ENCODE measurements around the gene USP9X.

The USP9X gene

DNA sequence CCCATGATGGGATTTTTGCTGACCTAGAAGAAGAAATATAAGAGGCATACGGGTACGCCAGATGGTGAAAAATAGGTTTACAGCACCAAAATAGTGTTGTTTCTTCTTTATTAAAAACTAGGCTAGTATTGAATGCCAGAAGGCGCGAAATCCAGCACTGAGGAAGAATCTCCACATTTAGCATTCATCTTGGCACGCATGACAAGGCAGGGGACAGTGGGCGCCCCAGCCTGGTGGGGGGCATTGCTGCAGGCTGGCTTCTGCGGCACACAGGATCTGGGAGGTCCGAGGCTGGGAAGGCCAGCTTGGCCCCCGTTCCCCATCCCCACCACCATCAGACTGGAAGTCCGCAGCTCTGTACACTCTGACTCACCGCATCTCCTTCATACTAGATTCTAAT is 173.0 kb downstream of the USP9X start:
- H3K4me1 Mint-ChIP-seq, result no peaks in the 10 kb centered on the region
- TF ChIP-seq, protein P1, sequence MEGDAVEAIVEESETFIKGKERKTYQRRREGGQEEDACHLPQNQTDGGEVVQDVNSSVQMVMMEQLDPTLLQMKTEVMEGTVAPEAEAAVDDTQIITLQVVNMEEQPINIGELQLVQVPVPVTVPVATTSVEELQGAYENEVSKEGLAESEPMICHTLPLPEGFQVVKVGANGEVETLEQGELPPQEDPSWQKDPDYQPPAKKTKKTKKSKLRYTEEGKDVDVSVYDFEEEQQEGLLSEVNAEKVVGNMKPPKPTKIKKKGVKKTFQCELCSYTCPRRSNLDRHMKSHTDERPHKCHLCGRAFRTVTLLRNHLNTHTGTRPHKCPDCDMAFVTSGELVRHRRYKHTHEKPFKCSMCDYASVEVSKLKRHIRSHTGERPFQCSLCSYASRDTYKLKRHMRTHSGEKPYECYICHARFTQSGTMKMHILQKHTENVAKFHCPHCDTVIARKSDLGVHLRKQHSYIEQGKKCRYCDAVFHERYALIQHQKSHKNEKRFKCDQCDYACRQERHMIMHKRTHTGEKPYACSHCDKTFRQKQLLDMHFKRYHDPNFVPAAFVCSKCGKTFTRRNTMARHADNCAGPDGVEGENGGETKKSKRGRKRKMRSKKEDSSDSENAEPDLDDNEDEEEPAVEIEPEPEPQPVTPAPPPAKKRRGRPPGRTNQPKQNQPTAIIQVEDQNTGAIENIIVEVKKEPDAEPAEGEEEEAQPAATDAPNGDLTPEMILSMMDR (IDR thresholded peaks at IDR 0.05; ENCODE audit: unreplicated experiment in 3 of 3), result no peak
- H3K9me3 Mint-ChIP-seq, result peaks cover 16% of the 10 kb centered on the region
- H3K27ac Mint-ChIP-seq, result no peak overlapping the region
- no peaks in the 10 kb centered on the region for H3K27me3 Mint-ChIP-seq (ENCODE audit: low read depth)
- no peak overlapping the region for H3K4me3 Mint-ChIP-seq
- H3K36me3 Mint-ChIP-seq (ENCODE audit: low read depth), result no peaks in the 10 kb centered on the region

DNA sequence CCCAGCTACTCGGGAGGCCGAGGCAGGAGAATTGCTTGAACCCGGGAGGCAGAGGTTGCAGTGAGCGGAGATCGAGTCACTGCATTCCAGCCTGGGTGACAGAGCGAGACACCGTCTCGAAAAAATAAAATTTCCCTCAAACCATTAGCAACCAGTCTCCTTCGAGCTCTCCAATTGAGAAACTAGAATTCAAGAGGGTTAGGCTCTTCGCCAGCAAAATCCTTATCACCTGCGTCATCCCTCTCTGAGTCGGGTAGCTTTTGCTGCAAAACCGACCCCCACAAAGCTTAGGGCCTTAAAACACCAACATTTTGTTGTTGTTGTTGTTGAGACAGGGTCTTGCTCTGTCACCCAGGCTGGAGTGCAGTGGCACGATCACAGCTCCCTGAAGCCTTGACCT is 173.6 kb downstream of the USP9X start:
- TF ChIP-seq, protein P1 (IDR thresholded peaks at IDR 0.05; ENCODE audit: unreplicated experiment in 3 of 3), result no peak
- Mint-ChIP-seq H3K27me3 (ENCODE audit: low read depth) (no peaks in the 10 kb centered on the region), H3K36me3 (ENCODE audit: low read depth) (no peaks in the 10 kb centered on the region), H3K9me3 (peaks cover 16% of the 10 kb centered on the region), H3K4me3 (no peak overlapping the region), H3K4me1 (no peaks in the 10 kb centered on the region), H3K27ac (no peak overlapping the region)

DNA sequence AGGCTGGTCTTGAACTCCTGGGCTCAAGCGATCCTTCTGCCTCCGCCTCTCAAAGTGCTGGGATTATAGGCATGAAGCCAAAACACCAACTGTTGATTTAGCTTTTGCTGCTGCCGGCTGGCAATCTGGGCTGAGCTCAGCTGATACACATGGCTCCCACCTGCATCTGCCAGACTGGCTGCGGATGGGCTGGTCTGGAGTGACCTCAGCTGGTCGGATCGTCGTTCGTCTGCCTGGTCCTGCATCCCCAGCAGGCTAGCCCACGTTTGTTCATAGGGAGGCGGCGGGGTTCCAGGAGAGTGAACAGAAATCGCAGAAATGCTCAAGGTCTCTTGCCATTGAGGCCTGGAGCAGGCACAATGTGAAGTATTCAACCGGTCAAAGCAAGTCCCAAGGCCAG is 174.3 kb downstream of the USP9X start:
- H3K27ac Mint-ChIP-seq, result no peak overlapping the region
- H3K36me3 Mint-ChIP-seq (ENCODE audit: low read depth), result no peaks in the 10 kb centered on the region
- H3K4me1 Mint-ChIP-seq, result no peaks in the 10 kb centered on the region
- TF ChIP-seq, protein P1 (IDR thresholded peaks at IDR 0.05; ENCODE audit: unreplicated experiment in 3 of 3), result no peak
- H3K9me3 Mint-ChIP-seq, result peaks cover 16% of the 10 kb centered on the region
- H3K27me3 Mint-ChIP-seq (ENCODE audit: low read depth), result no peaks in the 10 kb centered on the region
- no peak overlapping the region for H3K4me3 Mint-ChIP-seq

DNA sequence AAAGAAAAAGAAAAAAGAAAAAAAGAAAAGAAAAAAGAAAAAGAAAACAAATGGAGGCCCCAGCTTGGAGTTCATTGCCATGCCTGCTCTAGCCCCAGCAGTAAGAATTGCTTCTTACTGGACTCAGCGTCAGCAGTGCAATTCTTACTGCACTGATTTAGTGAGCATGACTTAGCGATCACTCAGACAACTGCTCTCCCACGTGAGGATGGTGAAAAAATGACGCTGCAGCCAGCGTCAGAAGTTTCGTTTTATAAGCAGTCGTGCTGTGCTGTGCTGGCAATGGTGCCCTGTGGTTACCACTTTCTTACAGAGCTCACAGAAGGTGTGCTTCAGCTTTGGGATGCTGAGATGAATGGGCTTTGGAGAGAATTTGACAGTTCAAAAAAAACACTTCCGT is 180.4 kb downstream of the USP9X start:
- Mint-ChIP-seq H3K9me3 (peaks cover 16% of the 10 kb centered on the region), H3K36me3 (ENCODE audit: low read depth) (no peaks in the 10 kb centered on the region), H3K4me3 (no peak overlapping the region), H3K27ac (no peak overlapping the region), H3K4me1 (no peaks in the 10 kb centered on the region), H3K27me3 (ENCODE audit: low read depth) (no peaks in the 10 kb centered on the region)
- TF ChIP-seq, protein P1 (IDR thresholded peaks at IDR 0.05; ENCODE audit: unreplicated experiment in 3 of 3), result no peak

DNA sequence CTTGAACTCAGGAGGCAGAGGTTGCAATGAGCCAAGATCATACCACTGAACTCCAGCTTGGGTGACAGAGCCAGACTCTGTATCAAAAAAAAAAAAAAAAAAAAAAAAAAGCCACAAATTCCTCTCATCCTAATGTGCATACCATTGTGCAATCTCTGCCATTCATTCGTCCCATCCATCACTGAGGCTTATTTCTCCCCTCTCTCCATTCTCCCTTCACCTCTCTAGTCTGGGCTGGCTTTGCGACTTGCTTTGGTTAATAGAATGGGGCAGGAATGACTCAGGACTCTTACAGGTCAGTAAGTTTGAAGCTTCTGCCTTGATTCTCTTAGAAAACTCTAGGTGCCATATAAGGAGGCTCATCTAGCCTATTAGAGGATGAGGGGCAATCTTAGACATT is 188.4 kb downstream of the USP9X start:
- Mint-ChIP-seq H3K27me3 (ENCODE audit: low read depth) (no peaks in the 10 kb centered on the region), H3K36me3 (ENCODE audit: low read depth) (no peaks in the 10 kb centered on the region), H3K4me3 (no peak overlapping the region), H3K9me3 (peaks cover 12% of the 10 kb centered on the region), H3K27ac (no peak overlapping the region), H3K4me1 (no peaks in the 10 kb centered on the region)
- TF ChIP-seq, protein P1 (IDR thresholded peaks at IDR 0.05; ENCODE audit: unreplicated experiment in 3 of 3), result no peak

DNA sequence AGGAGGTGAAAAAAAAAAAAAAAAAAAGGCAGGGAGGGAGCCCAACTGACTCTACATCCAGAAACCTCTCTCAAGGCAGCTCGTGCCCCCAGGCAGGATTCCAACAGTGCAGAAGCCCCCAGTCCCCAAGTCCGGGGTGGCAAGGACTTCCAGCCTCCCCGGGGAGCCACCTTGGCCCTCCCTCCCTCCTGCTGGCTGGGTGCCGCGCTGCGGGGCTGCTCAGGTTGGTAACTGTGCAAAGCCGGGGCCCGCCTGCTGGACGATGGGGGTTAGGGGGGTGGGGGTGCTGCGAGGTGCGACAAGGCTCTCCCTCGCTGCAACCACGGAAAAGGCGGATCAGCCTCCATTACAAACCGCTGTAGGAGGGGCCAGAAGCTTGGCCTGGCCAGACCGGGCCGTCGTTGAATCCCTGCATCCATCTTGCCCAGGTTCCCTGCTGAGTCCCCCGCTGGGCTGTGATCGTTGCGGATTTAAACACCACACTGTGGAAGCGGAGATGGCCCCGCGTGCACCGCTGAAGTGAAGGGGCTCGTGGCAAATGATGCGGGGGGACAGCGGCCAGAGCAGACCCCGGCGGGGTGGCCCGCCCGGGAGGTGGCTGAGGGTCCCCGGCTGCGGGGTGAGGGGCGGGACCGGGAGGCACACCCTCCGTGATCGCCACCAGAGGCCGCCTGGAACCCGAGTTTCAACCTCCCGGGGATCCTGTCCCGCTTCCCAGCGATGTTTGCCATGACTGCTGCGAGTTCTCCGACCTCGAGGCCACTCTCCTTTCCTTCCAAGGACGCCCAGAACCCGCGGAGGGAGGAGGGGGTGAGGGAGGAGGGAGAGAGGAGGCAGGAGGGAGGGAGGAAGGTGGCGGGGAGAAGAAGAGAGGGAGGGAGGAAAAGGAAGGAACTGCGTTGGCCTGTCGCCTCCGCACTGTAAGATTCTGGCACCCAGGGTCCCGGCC is 190.7 kb downstream of the USP9X start:
- Mint-ChIP-seq H3K4me1 (no peaks in the 10 kb centered on the region), H3K4me3 (peak overlapping the region; percentile 87 to 90 (median 89)), H3K27ac (peak overlapping the region; percentile 38 to 97 (median 92)), H3K36me3 (ENCODE audit: low read depth) (no peaks in the 10 kb centered on the region), H3K27me3 (ENCODE audit: low read depth) (no peaks in the 10 kb centered on the region), H3K9me3 (peaks cover 7% of the 10 kb centered on the region)
- TF ChIP-seq, protein P1 (IDR thresholded peaks at IDR 0.05; ENCODE audit: unreplicated experiment in 3 of 3), result peak; percentile 30 to 53 (median 33)
